Activated naive CD8-positive, alpha-beta T cell (primary cell): ENCODE measurements around the gene SPACDR.

Experiments
- H3K27ac Mint-ChIP-seq: one replicate; pipeline ENCODE4 v1.8.0; 2021; ENCODE audit warnings: mixed read lengths
- H3K27me3 Mint-ChIP-seq: one replicate; pipeline ENCODE4 v1.8.0; 2021; ENCODE audit warnings: mixed read lengths
- H3K36me3 Mint-ChIP-seq: one replicate; pipeline ENCODE4 v1.8.0; 2021; ENCODE audit warnings: mixed read lengths
- H3K4me1 Mint-ChIP-seq: one replicate; pipeline ENCODE4 v1.8.0; 2021; ENCODE audit warnings: low read depth, mixed read lengths
- H3K4me3 Mint-ChIP-seq: one replicate; pipeline ENCODE4 v1.8.0; 2021; ENCODE audit warnings: mild to moderate bottlenecking, mixed read lengths
- H3K9me3 Mint-ChIP-seq: one replicate; pipeline ENCODE4 v1.8.0; 2021; ENCODE audit warnings: low read depth, mixed read lengths

SPACDR gene

GRCh38 chr7:100437150-100438100 is 26.6 kb downstream of the SPACDR start:
- Mint-ChIP-seq H3K4me3 (no peak overlapping the region), H3K36me3 (peaks cover 5% of the 10 kb centered on the region), H3K27ac (peak overlapping the region; percentile 58), H3K9me3 (no peaks in the 10 kb centered on the region), H3K4me1 (peaks cover 29% of the 10 kb centered on the region), H3K27me3 (no peaks in the 10 kb centered on the region)

- H3K4me3 Mint-ChIP-seq: peak overlapping the region; percentile 93
- peaks cover 8% of the 10 kb centered on the region for H3K36me3 Mint-ChIP-seq
Observed at GRCh38 chr7:100435401-100436304, 28.4 kb downstream of the SPACDR start.

GRCh38 chr7:100434297-100435144 is 29.5 kb downstream of the SPACDR start:
- Mint-ChIP-seq H3K9me3 (no peaks in the 10 kb centered on the region), H3K4me1 (peaks cover 41% of the 10 kb centered on the region), H3K27ac (peak overlapping the region; percentile 92), H3K27me3 (no peaks in the 10 kb centered on the region), H3K4me3 (peak overlapping the region; percentile 93), H3K36me3 (peaks cover 8% of the 10 kb centered on the region)

More at GRCh38 chr7:100435401-100436304, 28.4 kb downstream of the SPACDR start:
- Mint-ChIP-seq H3K9me3 (no peaks in the 10 kb centered on the region), H3K4me1 (peaks cover 41% of the 10 kb centered on the region), H3K27me3 (no peaks in the 10 kb centered on the region), H3K27ac (peak overlapping the region; percentile 92)

GRCh38 chr7:100433592-100434296 is 30.3 kb downstream of the SPACDR start:
- H3K36me3 Mint-ChIP-seq: peaks cover 8% of the 10 kb centered on the region
- peaks cover 43% of the 10 kb centered on the region for H3K4me1 Mint-ChIP-seq
- H3K9me3 Mint-ChIP-seq: no peaks in the 10 kb centered on the region
- no peaks in the 10 kb centered on the region for H3K27me3 Mint-ChIP-seq
- peak overlapping the region; percentile 92 for H3K27ac Mint-ChIP-seq
- peak overlapping the region; percentile 93 for H3K4me3 Mint-ChIP-seq

- H3K36me3 Mint-ChIP-seq: peaks cover 8% of the 10 kb centered on the region
- no peaks in the 10 kb centered on the region for H3K9me3 Mint-ChIP-seq
- H3K4me3 Mint-ChIP-seq: peak overlapping the region; percentile 93
- H3K27ac Mint-ChIP-seq: peak overlapping the region; percentile 92
- H3K4me1 Mint-ChIP-seq: peaks cover 43% of the 10 kb centered on the region
- no peaks in the 10 kb centered on the region for H3K27me3 Mint-ChIP-seq
Observed at GRCh38 chr7:100433276-100433591, 30.8 kb downstream of the SPACDR start.

GRCh38 chr7:100432621-100433275 is 31.3 kb downstream of the SPACDR start:
- Mint-ChIP-seq H3K9me3 (no peaks in the 10 kb centered on the region), H3K27ac (peak overlapping the region; percentile 92), H3K27me3 (no peaks in the 10 kb centered on the region), H3K36me3 (peaks cover 8% of the 10 kb centered on the region), H3K4me1 (peaks cover 46% of the 10 kb centered on the region), H3K4me3 (peak overlapping the region; percentile 93)

GRCh38 chr7:100432053-100432452 is 32.0 kb downstream of the SPACDR start:
- Mint-ChIP-seq H3K4me1 (peaks cover 46% of the 10 kb centered on the region), H3K27me3 (no peaks in the 10 kb centered on the region), H3K9me3 (no peaks in the 10 kb centered on the region), H3K27ac (peak overlapping the region; percentile 92), H3K4me3 (peak overlapping the region; percentile 93), H3K36me3 (peaks cover 8% of the 10 kb centered on the region)

- Mint-ChIP-seq H3K36me3 (peaks cover 8% of the 10 kb centered on the region), H3K9me3 (no peaks in the 10 kb centered on the region), H3K27me3 (no peaks in the 10 kb centered on the region), H3K4me1 (peaks cover 46% of the 10 kb centered on the region), H3K27ac (peak overlapping the region; percentile 92), H3K4me3 (peak overlapping the region; percentile 93)
Observed at GRCh38 chr7:100431286-100431735, 32.7 kb downstream of the SPACDR start.

- H3K4me3 Mint-ChIP-seq: peak overlapping the region; percentile 93
- H3K27me3 Mint-ChIP-seq: no peaks in the 10 kb centered on the region
- peaks cover 8% of the 10 kb centered on the region for H3K36me3 Mint-ChIP-seq
- H3K4me1 Mint-ChIP-seq: peaks cover 46% of the 10 kb centered on the region
- no peaks in the 10 kb centered on the region for H3K9me3 Mint-ChIP-seq
- peak overlapping the region; percentile 86 for H3K27ac Mint-ChIP-seq
Observed at GRCh38 chr7:100430493-100431285, 33.4 kb downstream of the SPACDR start.

- no peaks in the 10 kb centered on the region for H3K9me3 Mint-ChIP-seq
- peaks cover 42% of the 10 kb centered on the region for H3K4me1 Mint-ChIP-seq
- H3K27me3 Mint-ChIP-seq: no peaks in the 10 kb centered on the region
- H3K27ac Mint-ChIP-seq: peak within 1 kb of the TSS; percentile 100
- H3K4me3 Mint-ChIP-seq: peak within 1 kb of the TSS; percentile 100
- H3K36me3 Mint-ChIP-seq: peaks cover 8% of the 10 kb centered on the region
Observed at GRCh38 chr7:100429637-100430492, 34.2 kb downstream of the SPACDR start, which contains the start of gene MEPCE. Gene MEPCE, plus strand, starts transcription at chr7:100429831. Its CDS starts 188 bp downstream, at chr7:100430019.

GRCh38 chr7:100428967-100429636 is 35.0 kb downstream of the SPACDR start:
- H3K4me1 Mint-ChIP-seq: peaks cover 35% of the 10 kb centered on the region
- H3K27ac Mint-ChIP-seq: peak overlapping the region; percentile 100
- peak overlapping the region; percentile 100 for H3K4me3 Mint-ChIP-seq
- H3K36me3 Mint-ChIP-seq: peaks cover 8% of the 10 kb centered on the region
- H3K27me3 Mint-ChIP-seq: no peaks in the 10 kb centered on the region
- no peaks in the 10 kb centered on the region for H3K9me3 Mint-ChIP-seq
